Fibroblast of the conjunctiva (primary cell): ENCODE data around the gene BPIFA1.
A peak's percentile ranks its signal among the peaks of the same experiment; 100 is the strongest.

Experiments used
- DNase-seq: peaks from one replicate; pipeline ENCODE4 v3.0.0-alpha.2; 2010; ENCODE audit warnings: low read depth

The BPIFA1 gene

GRCh38 chr20:33235696-33236095 is at the start of gene BPIFA1:
Gene BPIFA1 (plus strand): TSS chr20:33235996. CDS start chr20:33237712, 1,716 bp downstream.
- DNase-seq, result no peak

DNA sequence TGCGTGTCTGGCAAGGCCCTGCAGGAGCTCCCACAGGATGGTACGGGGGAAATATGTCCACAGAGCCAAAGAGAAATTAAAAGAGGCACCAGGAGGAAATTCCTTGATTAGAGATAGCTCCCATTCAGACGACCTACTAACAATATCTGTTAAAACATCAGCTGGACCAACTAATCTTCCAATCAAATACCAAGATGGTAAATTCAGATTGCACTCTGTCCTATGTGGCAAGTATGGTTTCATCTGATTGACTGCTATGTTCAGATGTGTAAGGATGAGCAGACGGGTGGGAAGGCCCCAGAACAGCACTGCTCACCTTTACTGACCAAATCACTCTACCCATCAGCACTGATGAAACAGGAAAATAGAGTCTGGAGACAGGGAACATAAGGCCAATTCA is 48.3 kb upstream of the BPIFA1 start:
- DNase-seq, result no peak

DNA sequence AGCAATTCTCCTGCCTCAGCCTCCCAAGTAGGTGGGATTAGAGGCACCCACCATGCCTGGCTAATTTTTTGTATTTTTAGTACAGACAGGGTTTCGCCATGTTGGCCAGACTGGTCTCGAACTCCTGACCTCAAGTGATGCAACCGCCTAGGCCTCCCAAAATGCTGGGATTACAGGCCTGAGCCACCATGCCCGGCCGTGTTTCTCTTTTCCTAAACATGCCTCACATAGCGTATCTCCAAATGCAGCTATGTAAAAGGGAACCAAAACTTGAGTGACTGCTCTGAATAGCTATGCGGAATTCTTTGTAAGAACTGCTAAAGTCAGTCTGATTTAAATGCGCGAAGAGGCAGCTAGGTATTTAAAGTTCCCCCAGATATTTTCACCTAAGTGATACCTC is 47.4 kb upstream of the BPIFA1 start:
- no peak for DNase-seq

DNA sequence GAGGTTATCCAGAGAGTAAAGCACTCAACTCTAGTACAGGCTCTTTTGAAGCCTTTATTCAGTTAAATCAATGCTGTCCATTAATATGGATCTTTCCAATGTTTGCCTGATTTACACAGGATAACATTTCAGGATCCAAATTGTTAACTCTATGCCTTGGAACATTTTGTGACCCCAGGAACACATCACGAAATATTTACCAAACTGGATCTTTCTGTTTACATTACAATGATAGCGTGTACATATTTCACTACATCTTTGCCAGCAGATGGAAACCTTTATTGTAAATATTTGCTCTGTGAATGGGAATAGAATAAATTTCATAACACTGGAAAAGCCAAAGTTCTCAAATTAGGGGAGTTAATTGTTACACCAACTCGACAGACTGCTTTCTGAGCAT is 44.3 kb upstream of the BPIFA1 start:
- no peak for DNase-seq

GRCh38 chr20:33191955-33192354 is 43.8 kb upstream of the BPIFA1 start:
- no peak for DNase-seq

DNA sequence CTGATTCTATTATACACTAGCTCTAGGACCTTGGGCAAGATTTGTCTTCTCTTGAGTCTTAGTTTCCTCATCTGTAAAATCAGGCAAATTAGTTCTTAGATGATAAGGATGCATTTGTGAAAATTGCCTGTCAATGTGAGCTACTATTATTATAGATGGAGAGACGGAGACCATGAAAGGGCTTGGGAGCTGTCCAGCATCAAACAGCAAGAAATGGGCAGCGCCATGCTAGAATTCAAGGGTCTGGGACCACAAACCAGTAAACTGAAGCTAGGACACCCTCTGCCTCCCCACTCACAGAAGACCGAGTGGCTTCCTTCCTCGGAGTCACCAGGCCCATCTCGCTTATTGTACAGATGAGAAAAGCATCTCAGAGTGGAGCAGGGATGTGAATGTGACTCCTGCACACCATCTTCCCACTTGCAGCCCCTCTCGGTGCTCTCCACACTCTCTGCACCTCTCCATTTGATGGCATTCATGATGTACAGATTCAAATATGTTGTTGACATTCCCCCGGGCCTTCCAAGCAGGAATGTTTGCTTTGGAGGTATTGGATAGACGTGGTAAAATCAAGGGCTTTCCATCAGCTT is 42.8 kb upstream of the BPIFA1 start:
- no peak for DNase-seq

DNA sequence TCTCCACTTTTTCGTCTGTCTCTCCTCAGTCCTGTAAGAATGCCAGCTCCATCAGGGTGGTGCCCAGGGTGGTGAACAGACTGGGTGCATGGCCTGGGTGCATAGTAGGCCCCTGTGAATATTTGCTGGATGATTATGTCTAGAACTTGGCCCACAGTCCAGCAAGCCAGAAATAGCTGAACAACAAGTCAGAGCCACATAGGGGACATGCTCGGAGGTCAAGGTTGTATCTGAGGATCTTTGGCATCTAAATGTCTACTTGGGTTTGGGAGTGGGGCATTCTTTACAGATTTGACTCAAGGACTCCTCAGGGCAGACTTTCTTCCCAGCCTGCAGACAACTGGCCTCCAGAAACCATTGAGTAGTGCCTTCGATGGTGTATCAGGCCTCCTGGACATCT is 36.8 kb upstream of the BPIFA1 start:
- no peak for DNase-seq

GRCh38 chr20:33202451-33202850 is 33.3 kb upstream of the BPIFA1 start:
- no peak for DNase-seq

- DNase-seq, result no peak
Measured at GRCh38 chr20:33203444-33203843, 32.4 kb upstream of the BPIFA1 start.

DNA sequence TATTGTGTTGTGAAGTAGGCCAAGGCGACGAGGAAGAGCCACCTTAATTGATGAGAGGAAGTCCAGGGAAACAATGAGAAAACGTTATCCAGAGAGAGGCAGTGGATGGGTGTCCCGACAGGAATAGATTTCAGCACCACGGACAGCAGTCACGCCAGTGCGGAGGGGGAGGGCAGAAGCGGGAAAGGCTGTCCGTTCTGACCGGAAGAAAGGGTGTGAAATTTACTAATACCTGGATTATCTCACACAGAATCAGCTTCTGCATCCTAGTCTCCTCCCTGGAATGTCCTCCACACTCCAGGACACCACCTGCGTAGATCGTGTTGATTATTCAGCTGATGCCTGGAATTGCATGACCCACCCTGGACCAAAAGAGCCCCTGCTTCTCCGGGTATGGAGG is 26.0 kb upstream of the BPIFA1 start:
- peak; percentile 4 for DNase-seq

- DNase-seq, result no peak
Measured at GRCh38 chr20:33210371-33210770, 25.4 kb upstream of the BPIFA1 start.

GRCh38 chr20:33211817-33212424 is 23.9 kb upstream of the BPIFA1 start:
- peak; percentile 14 for DNase-seq

DNA sequence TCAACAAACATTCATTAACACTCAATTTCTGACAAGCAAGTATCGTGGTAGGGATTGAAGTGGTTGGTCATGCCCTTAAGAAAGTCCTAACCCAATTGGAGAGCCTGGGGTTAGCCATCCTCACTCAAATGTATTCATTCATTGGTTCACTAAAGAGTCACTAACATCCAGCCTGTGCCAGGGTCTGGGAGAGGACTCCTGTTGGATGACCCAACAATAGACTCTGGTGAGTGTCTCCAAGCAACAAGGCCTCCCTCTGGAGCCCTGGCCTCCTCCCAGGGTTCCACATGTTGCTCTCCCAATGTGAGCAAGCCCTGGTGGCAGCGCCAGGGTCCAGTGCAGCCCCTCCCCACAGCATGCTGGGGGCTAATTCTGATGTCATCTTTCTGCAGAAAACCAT is 18.7 kb upstream of the BPIFA1 start, which contains the start of gene BPIFA3:
BPIFA3 (plus strand) TSS at position 301 of the 400 bp plus-strand sequence. CDS start 185 bp downstream, outside the sequence.
- no peak for DNase-seq

DNA sequence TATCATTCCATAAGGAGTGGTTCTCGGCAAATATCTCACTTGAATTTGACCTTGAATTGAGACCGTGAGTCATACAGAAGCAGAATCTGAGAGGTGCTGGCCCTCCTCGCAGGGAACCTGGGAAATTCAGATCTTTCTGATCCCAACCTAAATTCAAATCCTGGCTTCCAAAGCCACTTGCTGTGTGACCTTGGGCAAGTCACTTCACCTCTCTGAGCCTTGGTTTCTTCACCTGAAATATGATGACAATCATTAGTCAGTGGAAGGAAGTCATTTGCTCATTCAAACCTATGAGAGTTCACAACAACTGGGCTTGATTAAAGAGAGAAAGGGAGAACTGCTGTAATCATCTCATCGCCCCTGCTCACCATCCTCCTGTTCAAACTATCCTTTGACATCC is 11.4 kb upstream of the BPIFA1 start:
- no peak for DNase-seq

DNA sequence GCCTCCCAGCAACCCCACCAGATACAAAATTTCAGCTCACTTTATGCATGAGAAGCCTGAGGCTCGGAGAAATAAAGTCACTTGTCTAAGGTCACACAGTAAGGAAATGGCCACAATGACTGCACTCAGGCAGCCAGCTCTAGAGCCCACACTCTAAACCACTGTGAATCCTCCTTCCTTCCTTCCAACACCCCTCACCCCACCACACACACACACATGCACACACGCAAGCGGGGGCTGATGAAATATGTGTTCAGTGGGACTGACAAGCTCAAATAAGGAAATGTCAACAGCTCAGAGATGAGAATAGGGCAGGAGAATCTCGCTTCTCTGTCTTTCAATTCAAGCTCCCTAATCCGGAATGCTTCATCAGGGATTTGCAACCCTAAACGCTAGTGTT is 6.0 kb upstream of the BPIFA1 start:
- no peak for DNase-seq

DNA sequence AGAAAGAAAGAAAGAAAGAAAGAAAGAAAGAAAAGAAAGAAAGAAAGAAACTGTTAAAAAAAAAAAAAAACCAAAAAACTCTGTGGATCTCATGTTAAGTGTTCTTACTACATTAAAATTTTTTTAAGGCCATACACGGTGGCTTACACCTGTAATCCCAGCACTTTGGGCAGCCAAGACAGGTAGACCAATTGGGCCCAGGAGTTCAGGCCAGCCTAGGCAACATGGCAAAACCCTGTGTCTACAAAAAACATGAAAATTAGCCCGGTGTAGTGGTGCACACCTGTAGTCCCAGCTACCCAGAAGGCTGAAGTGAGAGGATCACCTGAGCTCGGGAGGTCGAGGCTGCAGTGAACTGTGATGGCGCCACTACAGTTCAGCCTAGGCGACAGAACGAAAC is 4.6 kb upstream of the BPIFA1 start:
- no peak for DNase-seq

DNA sequence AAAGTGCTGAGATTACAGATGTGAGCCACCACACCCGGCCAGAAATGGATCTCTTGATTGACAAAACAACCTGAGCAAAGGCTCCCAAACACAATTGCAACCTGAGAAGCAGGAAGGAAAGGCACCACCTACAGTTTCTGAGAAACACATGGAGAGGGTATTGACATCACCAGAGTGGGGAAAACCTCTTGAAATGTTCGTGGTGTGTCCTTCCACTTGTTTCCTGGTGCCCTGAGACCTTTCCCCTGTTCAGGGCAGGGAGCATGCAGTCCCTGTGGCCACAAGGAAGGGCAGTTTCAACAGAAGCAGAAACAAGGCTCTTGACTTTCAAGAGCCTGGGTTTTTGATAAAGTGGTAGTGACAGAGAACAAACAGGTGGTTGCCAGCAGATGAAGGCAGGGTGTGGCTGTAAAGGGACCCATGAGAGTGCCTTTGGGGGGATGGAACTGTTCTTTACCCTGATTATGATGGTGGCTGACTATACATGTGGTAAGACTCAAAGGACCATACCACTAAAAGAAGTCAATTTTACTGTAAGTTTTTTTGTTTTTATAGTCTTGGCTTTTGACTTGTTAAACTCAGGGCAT is 3.2 kb upstream of the BPIFA1 start:
- no peak for DNase-seq

DNA sequence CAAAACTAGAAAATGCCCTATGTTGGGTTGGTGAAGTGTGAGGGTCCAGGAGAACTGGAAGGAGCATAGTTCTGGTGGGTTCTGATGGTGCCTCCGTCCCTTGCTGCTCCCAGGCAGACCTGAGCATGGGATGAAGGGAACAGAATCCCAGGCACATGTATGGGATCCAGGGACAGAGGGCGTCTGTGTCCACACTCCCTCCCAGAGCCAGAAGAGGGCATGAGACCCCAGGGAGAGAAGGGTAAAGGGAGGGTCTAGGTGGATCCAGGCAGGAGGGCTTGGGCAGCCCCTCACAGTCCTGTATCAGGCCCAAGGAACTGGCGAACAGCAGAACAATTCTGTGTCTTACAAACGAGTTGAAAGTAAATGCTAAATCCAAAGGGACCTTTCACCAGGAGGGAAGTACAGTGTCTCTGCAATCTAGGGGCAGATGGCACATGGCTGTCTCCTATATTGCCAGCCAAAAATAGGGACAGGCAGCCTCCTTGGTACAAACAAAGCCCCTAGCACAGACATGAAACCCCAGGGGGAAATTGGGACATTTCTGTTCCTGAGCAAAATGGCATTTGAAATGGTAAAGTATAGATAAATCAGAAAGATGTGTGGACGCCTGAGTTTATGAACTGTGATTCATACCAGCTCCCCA is 2.5 kb upstream of the BPIFA1 start:
- no peak for DNase-seq

DNA sequence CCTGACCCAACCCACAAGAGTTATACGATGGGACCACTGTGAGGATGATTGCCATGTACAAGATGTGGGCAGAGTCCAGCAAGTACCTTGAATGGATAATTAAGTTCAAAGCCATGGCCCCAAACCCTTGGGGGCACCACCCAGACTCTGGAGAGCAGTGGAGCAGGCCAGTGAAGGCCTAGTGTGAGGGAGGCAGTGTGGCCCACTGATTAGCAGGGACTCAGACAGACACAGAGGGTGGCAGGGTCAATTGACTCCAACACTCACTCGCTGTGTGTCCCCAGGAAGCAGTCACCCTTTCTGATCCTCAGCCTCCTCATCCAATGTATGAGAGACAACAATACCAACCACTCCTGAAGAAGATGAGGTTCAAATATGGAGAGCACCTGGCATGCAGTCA is 1.7 kb upstream of the BPIFA1 start:
- DNase-seq, result no peak

- DNase-seq, result no peak
Measured at GRCh38 chr20:33236351-33236750, 555 bp downstream of the BPIFA1 start.

DNA sequence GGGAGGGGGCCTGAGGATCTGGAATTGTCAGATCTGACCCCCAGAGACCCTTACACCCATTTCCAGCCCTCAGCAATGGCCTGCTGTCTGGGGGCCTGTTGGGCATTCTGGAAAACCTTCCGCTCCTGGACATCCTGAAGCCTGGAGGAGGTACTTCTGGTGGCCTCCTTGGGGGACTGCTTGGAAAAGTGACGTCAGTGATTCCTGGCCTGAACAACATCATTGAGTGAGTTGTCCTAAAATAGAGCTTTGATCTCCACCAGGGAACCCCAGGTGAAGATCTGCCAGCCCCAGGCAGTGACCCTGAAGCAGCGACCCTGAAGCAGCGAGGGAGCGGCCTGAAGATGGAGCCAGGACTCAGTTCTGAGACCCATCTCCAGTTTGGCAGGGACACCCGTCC is 2.2 kb downstream of the BPIFA1 start:
- DNase-seq, result no peak

GRCh38 chr20:33239418-33239817 is 3.6 kb downstream of the BPIFA1 start:
- DNase-seq, result no peak
